ENCODE data around the gene CRYBG1.

The CRYBG1 gene

DNA sequence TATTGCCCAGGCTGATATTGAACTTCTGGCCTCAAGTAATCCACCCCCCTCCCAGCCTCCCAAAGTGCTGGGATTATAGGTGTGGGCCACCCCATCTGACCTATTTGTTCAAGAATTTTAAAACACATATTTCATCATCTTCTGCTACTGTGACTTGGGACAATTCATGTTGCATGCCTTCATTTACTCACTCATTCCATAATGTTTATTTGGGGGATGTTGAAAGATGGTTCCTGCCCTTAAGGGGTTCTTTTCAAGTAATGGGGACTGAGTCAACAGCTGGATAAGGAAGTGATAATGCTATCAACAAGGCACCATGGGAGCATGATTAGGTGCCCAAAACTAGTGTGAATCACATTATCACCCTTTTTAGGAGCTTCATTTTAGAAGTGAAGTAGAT lies 62.0 kb downstream of the CRYBG1 start:
- H3K36me3 Mint-ChIP-seq (ENCODE audit: low read depth) = no peaks in the 10 kb centered on the region
- H3K9me3 Mint-ChIP-seq = no peaks in the 10 kb centered on the region
- no peak overlapping the region for H3K27ac Mint-ChIP-seq
- no peaks in the 10 kb centered on the region for H3K27me3 Mint-ChIP-seq (ENCODE audit: low read depth)
- TF ChIP-seq CTCF (IDR thresholded peaks at IDR 0.05; ENCODE audit: unreplicated experiment in 3 of 3) = no peak
- H3K4me1 Mint-ChIP-seq = no peaks in the 10 kb centered on the region
- no peak overlapping the region for H3K4me3 Mint-ChIP-seq

GRCh38 chr6:106425382-106425781 lies 64.9 kb downstream of the CRYBG1 start:
- Mint-ChIP-seq H3K9me3 (no peaks in the 10 kb centered on the region), H3K4me1 (no peaks in the 10 kb centered on the region), H3K27ac (no peak overlapping the region), H3K4me3 (no peak overlapping the region), H3K36me3 (ENCODE audit: low read depth) (no peaks in the 10 kb centered on the region), H3K27me3 (ENCODE audit: low read depth) (no peaks in the 10 kb centered on the region)
- no peak for TF ChIP-seq CTCF (IDR thresholded peaks at IDR 0.05; ENCODE audit: unreplicated experiment in 3 of 3)

DNA sequence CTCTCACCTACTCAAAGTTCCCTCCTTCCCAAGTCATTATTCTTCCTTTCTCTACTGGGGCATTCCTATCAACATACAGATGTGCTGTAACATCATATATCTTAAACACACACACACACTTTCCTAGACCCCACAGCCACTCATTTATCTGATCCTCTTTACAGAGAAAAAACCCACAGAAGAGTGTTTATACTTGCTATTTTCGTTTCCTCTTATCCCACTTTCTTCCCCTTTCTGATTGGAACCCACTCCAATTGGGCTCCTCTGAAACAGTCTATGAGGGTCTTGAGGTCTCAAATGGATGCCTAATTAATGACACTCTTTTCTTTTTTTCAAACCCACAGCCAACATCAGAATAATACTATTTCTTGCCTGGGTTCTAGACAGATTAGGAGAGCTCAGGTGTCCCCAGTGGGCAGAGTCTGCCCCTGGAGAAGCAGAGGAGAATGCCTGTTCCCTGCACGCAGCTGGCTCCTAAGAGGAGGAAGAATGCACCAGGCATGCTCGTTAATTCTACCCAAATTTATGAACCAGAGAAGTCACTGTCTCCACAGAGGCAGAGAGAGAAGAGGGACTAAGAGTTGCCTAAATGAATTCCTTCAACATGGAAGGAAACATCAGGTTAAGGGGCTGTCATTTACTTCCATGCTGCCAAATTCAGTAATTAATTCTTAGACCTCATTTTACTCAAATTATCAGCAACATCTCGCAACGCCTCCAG lies 65.9 kb downstream of the CRYBG1 start:
- Mint-ChIP-seq H3K27me3 (ENCODE audit: low read depth) (no peaks in the 10 kb centered on the region), H3K27ac (no peak overlapping the region), H3K36me3 (ENCODE audit: low read depth) (no peaks in the 10 kb centered on the region), H3K4me1 (no peaks in the 10 kb centered on the region), H3K9me3 (no peaks in the 10 kb centered on the region), H3K4me3 (no peak overlapping the region)
- no peak for TF ChIP-seq CTCF (IDR thresholded peaks at IDR 0.05; ENCODE audit: unreplicated experiment in 3 of 3)

DNA sequence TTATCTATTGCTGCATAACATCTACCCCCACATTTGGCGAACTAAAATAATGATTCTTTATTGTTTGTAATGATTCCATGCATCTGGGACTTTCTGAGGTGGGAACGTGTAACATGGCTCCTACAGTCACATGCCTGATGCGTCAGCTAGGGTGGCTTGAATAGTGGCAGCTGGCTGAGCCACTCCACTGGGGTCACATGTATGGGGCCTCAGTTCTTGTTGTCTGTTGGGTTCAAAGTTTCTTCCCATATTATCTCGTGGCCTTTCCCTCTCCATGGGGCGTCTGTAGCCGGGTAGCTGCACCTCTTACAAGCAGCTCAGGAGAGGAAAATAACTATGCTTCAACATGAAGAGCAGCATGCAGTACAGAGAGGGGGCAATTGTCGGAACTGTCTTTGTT lies 69.9 kb downstream of the CRYBG1 start:
- H3K27ac Mint-ChIP-seq = no peak overlapping the region
- H3K4me3 Mint-ChIP-seq = no peak overlapping the region
- no peaks in the 10 kb centered on the region for H3K4me1 Mint-ChIP-seq
- no peaks in the 10 kb centered on the region for H3K36me3 Mint-ChIP-seq (ENCODE audit: low read depth)
- no peaks in the 10 kb centered on the region for H3K27me3 Mint-ChIP-seq (ENCODE audit: low read depth)
- H3K9me3 Mint-ChIP-seq = no peaks in the 10 kb centered on the region
- TF ChIP-seq CTCF (IDR thresholded peaks at IDR 0.05; ENCODE audit: unreplicated experiment in 3 of 3) = no peak

GRCh38 chr6:106431405-106431804 lies 70.9 kb downstream of the CRYBG1 start:
- Mint-ChIP-seq H3K27ac (no peak overlapping the region), H3K27me3 (ENCODE audit: low read depth) (no peaks in the 10 kb centered on the region), H3K9me3 (no peaks in the 10 kb centered on the region), H3K4me1 (no peaks in the 10 kb centered on the region), H3K36me3 (ENCODE audit: low read depth) (no peaks in the 10 kb centered on the region), H3K4me3 (no peak overlapping the region)
- TF ChIP-seq CTCF (IDR thresholded peaks at IDR 0.05; ENCODE audit: unreplicated experiment in 3 of 3) = no peak

DNA sequence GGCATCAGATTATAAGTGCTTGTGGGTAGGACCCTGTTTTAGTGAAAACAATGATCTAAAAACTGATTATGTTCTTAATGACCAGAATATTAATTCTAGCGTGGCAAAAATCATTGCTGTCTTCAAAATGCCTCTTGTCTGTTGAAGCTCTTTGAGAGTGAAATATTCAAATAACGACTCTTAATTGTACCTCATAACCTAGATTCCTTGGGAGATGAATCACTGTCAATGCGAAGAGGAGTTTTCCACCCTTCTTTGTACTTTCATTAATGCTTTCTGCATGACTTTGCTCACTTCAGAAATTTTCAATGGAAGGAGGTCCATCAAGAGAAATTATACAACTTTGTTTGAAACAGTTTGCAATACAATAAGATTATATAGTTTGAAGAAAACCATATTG lies 71.5 kb downstream of the CRYBG1 start:
- Mint-ChIP-seq H3K27me3 (ENCODE audit: low read depth) (no peaks in the 10 kb centered on the region), H3K4me1 (no peaks in the 10 kb centered on the region), H3K4me3 (no peak overlapping the region), H3K36me3 (ENCODE audit: low read depth) (no peaks in the 10 kb centered on the region), H3K27ac (no peak overlapping the region), H3K9me3 (no peaks in the 10 kb centered on the region)
- no peak for TF ChIP-seq CTCF (IDR thresholded peaks at IDR 0.05; ENCODE audit: unreplicated experiment in 3 of 3)

All from nephron (organoid).